Myometrial cell (primary cell): ENCODE measurements around the gene IL1RL1. TPM values are rescaled to one million over a fixed set of nuclear protein-coding genes. Genes with fewer than 3 reads are reported as not detected.

ENCODE experiments used
- total RNA-seq: library from RNA; depleted of rRNA; stranded (reverse); fragments of >200 nt; gene quantifications from 2 replicates; pipeline ENCODE4 v1.2.3, GENCODE V29; 2015

The IL1RL1 gene
- total RNA-seq: 0.29 and 2.5 TPM in 2 replicates

DNA sequence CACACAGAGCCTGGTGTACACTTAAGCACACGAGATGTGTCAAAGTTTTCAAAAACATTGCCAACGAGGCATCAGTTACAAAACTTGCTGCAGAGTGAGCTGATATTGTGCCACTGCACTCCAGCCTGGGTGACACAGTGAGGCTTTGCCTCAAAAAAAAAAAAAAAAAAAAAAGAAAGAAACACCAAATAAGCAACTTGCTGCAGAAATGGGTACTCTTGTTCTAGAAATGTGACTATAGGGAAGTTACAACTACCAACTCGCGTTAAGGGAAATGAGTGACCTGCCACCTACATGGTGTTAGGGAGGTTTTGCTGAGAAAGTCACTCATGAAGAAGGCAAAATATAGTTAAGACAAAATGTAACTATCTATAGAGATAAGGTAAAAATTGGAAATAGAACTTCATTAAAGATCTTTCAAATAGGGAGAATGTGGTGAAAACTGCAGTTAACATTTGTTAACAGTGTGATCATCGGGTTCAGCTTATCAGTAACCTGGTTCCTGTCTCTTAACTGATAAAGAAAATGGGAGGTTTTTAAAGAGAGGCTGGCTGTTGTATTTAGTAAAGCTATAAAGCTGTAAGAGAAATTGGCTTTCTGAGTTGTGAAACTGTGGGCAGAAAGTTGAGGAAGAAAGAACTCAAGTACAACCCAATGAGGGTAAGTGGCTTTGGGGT is at the start of gene IL1RL1:
IL1RL1 (plus strand) TSS at position 600 of the 677 bp plus-strand sequence. CDS start 26,702 bp downstream, outside the sequence.

DNA sequence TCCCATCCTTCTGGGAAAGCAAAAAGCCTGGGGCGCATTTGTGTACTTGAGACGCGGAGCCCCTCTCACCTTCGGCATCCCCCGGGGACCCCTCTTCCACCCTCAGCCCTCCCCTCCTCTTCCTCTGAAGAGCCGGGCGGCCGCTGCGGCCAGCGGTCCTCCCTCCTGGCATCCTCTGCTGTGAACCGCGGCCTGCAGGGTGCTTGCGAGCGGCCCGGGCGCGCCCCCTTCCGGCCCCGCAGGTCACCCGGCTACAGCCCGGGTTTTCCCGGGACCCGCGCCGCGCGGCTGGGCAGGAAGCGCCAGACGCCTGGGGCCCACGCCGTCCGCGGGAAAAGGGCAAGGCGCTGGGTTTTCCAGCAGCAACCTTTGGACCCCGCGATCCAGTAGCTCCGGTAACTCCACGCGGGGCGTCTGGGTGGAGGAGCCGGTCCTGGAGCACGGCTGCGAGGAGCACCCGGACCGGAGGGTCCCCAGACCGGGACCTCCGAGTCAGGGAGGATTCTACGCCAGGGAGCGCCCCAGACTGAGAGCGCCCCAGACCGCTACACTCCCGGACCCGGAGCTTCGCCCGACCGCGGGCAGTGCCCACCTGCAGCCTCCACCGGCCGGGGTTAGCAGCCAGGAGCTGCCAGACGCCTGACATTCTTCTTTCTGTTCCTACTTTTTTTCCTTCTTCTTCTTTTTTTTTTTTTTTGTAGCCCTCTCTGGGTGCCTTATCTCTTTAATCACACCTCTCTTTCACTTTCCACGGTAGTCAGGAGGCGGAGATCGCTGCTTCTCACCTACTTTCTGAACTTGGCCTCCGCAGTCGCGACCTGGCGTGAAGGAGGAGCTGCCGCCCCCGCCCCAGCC is 44.4 kb downstream of the IL1RL1 start, which contains the start of gene IL18R1:
IL18R1 (plus strand) TSS at position 271 of the 855 bp plus-strand sequence. CDS start 6,865 bp downstream, outside the sequence.

Other genes with a start within 250 kb of the IL1RL1 start
- gene IL1R1, start 168.8 kb upstream of the IL1RL1 start, total RNA-seq: 40.1 and 44.3 TPM in 2 replicates
- gene IL1RL2, start 124.5 kb upstream of the IL1RL1 start, total RNA-seq: 1.1 and 1.2 TPM in 2 replicates
- gene IL18R1, start 44.2 kb downstream of the IL1RL1 start, total RNA-seq: 0.53 and 0.58 TPM in 2 replicates
- gene IL18RAP, start 111.6 kb downstream of the IL1RL1 start, total RNA-seq: not detected in 2 replicates
- gene SLC9A4, start 161.7 kb downstream of the IL1RL1 start, total RNA-seq: not detected in 2 replicates